HG03045 (cell line): ENCODE data around the gene MBP.
"Not testable (repeated sequence)": the region's sequence is repeated elsewhere in the genome, so short reads cannot be mapped to it uniquely, and the experiment has no call there.

ENCODE experiments used
- ATAC-seq: cut with Tn5 transposase; IDR thresholded peaks from one replicate; pipeline ENCODE4 v1.9.1; 2021; ENCODE audit warnings: mild to moderate bottlenecking, moderate library complexity; ENCODE audit not compliant: unreplicated experiment

The MBP gene

GRCh38 chr18:76957384-76958355 is 174.9 kb downstream of the MBP start:
- ATAC-seq = no peak

GRCh38 chr18:76956648-76957047 is 175.9 kb downstream of the MBP start:
- ATAC-seq = no peak

DNA sequence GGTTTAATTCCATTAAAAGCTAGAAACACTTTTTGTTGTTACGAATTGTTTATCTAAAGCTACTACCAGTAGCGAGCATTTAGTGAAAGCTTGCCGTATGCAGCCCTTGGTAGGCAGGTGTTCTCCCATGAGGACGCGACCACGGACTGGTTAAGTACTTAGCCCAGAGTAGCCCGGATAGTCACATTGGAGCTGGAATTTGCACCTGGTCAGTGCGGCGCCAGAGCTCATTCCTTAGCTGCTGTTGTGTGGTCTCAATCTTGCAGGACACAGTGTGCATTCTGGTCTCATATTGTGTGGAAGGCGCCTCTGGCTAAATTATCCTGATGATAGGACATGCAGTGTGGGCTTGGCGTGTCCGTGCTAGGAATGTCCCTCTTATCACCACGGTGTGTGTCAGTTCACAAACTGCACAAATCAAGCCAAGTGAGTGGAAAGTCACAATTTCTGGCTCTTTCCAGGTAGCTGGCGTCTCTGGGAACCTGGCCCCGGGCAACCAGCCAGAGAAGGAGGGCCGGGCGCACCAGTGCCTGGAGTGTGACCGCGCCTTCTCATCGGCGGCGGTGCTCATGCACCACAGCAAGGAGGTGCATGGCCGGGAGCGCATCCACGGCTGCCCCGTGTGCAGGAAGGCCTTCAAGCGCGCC is 176.9 kb downstream of the MBP start:
- no peak for ATAC-seq

DNA sequence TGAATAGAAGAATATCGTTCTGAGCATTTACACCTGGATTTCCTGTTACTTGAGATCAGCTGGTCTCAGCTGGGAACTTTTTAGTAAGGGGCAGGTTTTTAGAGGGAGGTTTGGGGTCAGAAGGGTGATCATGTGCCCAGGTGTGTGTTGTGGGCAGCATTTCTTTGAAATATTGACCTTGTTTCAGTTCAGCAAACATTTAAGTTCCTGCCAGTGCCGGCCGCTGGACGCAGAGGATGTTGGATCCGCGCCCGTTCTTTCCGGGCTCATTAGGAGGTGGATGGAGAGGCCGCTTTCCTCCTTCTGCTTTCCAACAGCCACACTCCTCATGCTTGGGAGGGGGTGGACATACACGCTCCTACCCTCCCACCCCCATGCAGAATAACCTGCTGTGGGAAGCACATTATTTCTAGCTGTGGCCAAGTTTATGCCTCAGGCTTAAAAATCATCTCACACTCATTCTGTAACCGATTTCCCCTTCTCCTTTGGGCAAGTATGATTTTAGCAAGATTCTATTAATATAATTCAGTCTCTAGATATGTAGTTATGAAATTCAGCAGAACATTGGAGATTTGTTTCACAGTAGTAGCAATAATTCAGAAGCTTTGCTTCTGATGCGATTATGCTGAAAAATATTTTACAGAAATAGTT is 178.9 kb downstream of the MBP start:
- no peak for ATAC-seq

- no peak for ATAC-seq
These were observed 179.4 kb downstream of the MBP start for GRCh38 chr18:76953156-76953555.

GRCh38 chr18:76952747-76953146 is 179.8 kb downstream of the MBP start:
- ATAC-seq = no peak

GRCh38 chr18:76951456-76952247 is 180.9 kb downstream of the MBP start:
- no peak for ATAC-seq

- no peak for ATAC-seq
These were observed 184.2 kb downstream of the MBP start for GRCh38 chr18:76948345-76948744.

- not testable (repeated sequence) for ATAC-seq
These were observed 188.2 kb downstream of the MBP start for GRCh38 chr18:76944346-76944745.

DNA sequence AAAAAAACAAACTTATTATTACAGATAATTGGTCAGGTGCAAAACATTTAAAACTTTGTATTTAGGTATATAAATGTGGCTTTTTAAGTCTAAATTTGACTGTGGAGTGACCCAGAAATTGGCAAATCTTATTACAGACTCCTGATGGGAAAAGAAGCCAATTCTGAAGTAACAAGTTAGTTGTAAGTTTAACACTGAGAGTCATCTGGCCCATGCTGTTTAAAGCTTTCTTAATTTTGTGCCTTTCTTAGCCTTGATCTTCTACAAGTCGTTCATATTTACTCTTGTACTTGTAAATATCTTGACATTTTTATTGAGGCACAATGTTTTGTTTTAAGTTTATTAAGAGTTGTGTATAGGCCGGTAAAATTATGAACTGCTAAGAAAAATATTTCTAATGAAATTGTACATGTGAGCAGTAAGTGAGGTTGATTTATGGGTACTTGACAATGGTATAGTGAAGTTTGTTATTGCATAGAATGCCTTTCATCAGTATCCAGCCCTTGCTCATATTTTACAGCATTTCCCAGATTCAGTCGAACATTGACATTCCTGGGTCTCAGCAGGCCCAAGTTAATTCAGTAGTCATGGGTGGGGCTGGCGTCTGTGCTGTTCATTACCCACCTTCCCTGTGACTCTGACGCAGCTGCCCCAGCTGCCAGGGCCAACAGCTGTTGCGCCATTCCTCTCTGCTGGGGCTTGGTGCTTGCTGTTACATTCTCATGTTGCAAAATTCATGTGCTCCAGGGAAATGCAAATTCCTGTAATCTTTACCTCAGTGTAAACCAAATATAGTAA is 188.8 kb downstream of the MBP start:
- ATAC-seq = no peak

GRCh38 chr18:76941284-76941683 is 191.3 kb downstream of the MBP start:
- ATAC-seq = no peak

GRCh38 chr18:76938619-76939018 is 194.0 kb downstream of the MBP start:
- ATAC-seq = no peak

DNA sequence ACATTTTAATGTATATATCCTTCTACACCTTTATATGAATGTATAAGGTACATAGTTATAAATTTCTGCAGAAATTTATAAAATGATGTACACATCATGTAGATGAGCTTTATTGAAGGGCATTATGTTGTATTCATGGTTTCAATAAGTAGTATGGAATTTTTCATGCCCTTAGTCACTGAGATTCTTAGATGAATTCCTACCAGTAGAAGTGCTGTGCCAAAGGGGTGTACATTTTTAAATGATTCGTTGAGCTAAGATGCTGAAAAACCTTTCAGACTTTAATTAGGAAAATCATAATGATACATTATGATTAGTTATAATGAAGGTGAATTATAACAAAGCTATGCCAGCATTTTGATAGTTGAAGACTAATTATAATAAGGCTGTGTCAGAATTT is 195.0 kb downstream of the MBP start:
- ATAC-seq = no peak

GRCh38 chr18:76936877-76937276 is 195.7 kb downstream of the MBP start:
- no peak for ATAC-seq

GRCh38 chr18:76935722-76936337 is 196.8 kb downstream of the MBP start:
- no peak for ATAC-seq

- no peak for ATAC-seq
These were observed 200.4 kb downstream of the MBP start for GRCh38 chr18:76932026-76932819.

DNA sequence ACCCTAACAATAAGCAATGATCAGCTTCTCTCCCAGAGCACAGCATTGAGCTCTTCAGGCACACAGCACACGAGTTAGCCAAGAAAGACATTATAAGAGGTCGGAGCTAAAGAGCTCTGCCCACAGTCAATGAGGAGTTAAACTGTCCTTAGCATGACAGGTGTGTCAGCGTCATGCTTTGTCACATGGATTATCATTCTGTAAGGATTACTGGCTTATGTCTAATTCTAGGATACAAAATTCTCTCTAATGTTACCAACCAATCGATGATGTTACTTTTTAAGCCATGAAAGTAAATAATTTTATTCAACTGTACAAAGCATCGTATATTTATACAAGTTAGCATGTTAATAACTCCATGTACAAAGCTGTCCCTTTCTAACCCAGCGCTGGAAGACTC is 201.4 kb downstream of the MBP start:
- ATAC-seq = no peak
